HEK293 (cell line): ENCODE results near the gene ENSA.
A peak's percentile ranks its signal among the peaks of the same experiment; 100 is the strongest.

Source experiments
- KLF9 ChIP-seq: fragments of 450-650 bp; formaldehyde crosslinking; IDR thresholded peaks from 2 replicates; pipeline ENCODE4 v1.5.1; 2016; ENCODE audit warnings: missing biosample characterization, missing genetic modification characterization, low read depth
- ZNF138 ChIP-seq: fragments of 450-650 bp; formaldehyde crosslinking; IDR thresholded peaks from 2 replicates; pipeline ENCODE4 v1.5.1; 2016; ENCODE audit warnings: missing biosample characterization, missing genetic modification characterization, borderline replicate concordance
- ZNF146 ChIP-seq: fragments of 450-650 bp; formaldehyde crosslinking; IDR thresholded peaks from 2 replicates; pipeline ENCODE4 v1.5.1; 2016; ENCODE audit warnings: missing biosample characterization, missing genetic modification characterization
- ZNF292 ChIP-seq: fragments of 450-650 bp; formaldehyde crosslinking; IDR thresholded peaks from 2 replicates; pipeline ENCODE4 v1.5.1; 2016; ENCODE audit warnings: low read depth, missing biosample characterization, missing genetic modification characterization, borderline replicate concordance
- ZNF324 ChIP-seq: fragments of 450-650 bp; formaldehyde crosslinking; IDR thresholded peaks from 2 replicates; pipeline ENCODE4 v1.5.1; 2016; ENCODE audit warnings: missing biosample characterization, missing genetic modification characterization
- ZNF391 ChIP-seq: fragments of 450-650 bp; formaldehyde crosslinking; IDR thresholded peaks from 2 replicates; pipeline ENCODE4 v1.5.1; 2016; ENCODE audit warnings: low read depth, missing biosample characterization, missing genetic modification characterization, borderline replicate concordance
- ZNF571 ChIP-seq: fragments of 450-650 bp; formaldehyde crosslinking; IDR thresholded peaks from 2 replicates; pipeline ENCODE4 v1.5.0; 2017; ENCODE audit warnings: missing biosample characterization, missing genetic modification characterization
- ZNF76 ChIP-seq: fragments of 450-650 bp; formaldehyde crosslinking; IDR thresholded peaks from 2 replicates; pipeline ENCODE4; 2016; ENCODE audit warnings: low read depth, missing biosample characterization, missing genetic modification characterization, borderline replicate concordance
- ZNF776 ChIP-seq: fragments of 450-650 bp; formaldehyde crosslinking; IDR thresholded peaks from 2 replicates; pipeline ENCODE4 v1.5.0; 2017; ENCODE audit warnings: missing biosample characterization, missing genetic modification characterization, borderline replicate concordance
- TF ChIP-seq, protein P1 (sequence below): fragments of 450-650 bp; formaldehyde crosslinking; IDR thresholded peaks from 2 replicates; pipeline ENCODE4 v1.5.1; 2016; ENCODE audit warnings: missing biosample characterization, missing genetic modification characterization
- TF ChIP-seq, protein P2 (sequence below): fragments of 450-650 bp; formaldehyde crosslinking; IDR thresholded peaks from 2 replicates; pipeline ENCODE4 v1.5.1; 2016; ENCODE audit warnings: missing biosample characterization, missing genetic modification characterization, borderline replicate concordance
- TF ChIP-seq, protein P3 (sequence below): fragments of 450-650 bp; formaldehyde crosslinking; IDR thresholded peaks from 2 replicates; pipeline ENCODE4 v1.5.1; 2016; ENCODE audit warnings: missing biosample characterization, missing genetic modification characterization
- TF ChIP-seq, protein P4 (sequence below): fragments of 450-650 bp; IDR thresholded peaks from 2 replicates; pipeline ENCODE4 v1.5.1; 2018; ENCODE audit warnings: missing biosample characterization, missing genetic modification characterization
- TF ChIP-seq, protein P5 (sequence below): fragments of 450-650 bp; formaldehyde crosslinking; IDR thresholded peaks from 2 replicates; pipeline ENCODE4 v1.5.1; 2016; ENCODE audit warnings: missing biosample characterization, missing genetic modification characterization
- TF ChIP-seq, protein P6 (sequence below): fragments of 450-650 bp; formaldehyde crosslinking; IDR thresholded peaks from 2 replicates; pipeline ENCODE4 v1.5.1; 2016; ENCODE audit warnings: missing biosample characterization, missing genetic modification characterization
- TF ChIP-seq, protein P7 (sequence below): fragments of 450-650 bp; formaldehyde crosslinking; IDR thresholded peaks from 2 replicates; pipeline ENCODE4 v1.5.1; 2017; ENCODE audit warnings: missing biosample characterization, missing genetic modification characterization
- TF ChIP-seq, protein P8 (sequence below): fragments of 450-650 bp; formaldehyde crosslinking; IDR thresholded peaks from 2 replicates; pipeline ENCODE4 v1.5.1; 2016; ENCODE audit warnings: missing biosample characterization, missing genetic modification characterization
- TF ChIP-seq, protein P9 (sequence below): fragments of 450-650 bp; formaldehyde crosslinking; IDR thresholded peaks from 2 replicates; pipeline ENCODE4 v1.5.1; 2016; ENCODE audit warnings: missing biosample characterization, missing genetic modification characterization
- TF ChIP-seq, protein P10 (sequence below): fragments of 450-650 bp; formaldehyde crosslinking; IDR thresholded peaks from 2 replicates; pipeline ENCODE4 v1.5.1; 2016; ENCODE audit warnings: missing biosample characterization, missing genetic modification characterization

ENSA gene

DNA sequence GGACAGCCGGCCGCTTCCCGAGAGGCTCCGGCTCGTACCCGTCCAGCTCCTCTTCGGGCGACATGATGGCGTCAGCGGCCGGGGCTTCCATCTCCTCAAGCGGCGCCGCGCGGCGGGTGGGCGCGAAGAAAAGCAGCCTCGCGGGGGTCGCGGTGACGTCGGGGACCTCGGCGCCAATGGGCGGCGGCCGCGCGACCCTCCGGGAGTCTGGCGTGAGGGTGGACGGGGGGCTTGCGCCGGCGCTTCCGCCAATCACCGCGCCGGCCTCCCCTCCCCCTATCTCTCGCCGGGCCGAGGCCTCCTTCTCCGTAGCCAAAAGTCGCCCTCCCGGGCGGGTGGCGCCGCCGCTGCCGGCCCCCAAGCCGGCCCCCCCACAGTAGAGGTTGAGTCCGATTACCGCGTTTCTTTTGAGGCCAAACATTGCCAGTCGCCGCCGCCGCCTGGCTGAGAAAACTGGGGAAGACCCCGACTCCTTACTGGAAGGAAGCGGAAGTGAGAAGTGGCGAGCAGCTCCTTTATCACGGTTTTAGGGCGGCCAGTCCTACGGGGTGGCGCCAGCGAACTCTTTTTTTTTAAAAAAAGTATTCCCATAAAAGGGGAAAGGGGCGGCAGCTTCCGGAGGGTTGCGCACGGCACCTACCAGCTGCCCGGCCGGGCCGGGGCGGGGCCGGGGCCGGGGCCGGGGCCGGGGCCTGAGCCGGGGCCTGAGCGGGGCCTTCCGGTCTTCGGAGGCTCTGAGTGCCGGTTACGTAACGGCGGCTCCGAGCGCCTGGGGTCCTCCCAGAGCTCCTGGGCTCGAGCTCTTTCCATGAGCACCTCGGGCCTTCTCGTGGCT lies 50.1 kb downstream of the ENSA start, which contains the start of gene MCL1 (continued):
- TF ChIP-seq, protein P1, sequence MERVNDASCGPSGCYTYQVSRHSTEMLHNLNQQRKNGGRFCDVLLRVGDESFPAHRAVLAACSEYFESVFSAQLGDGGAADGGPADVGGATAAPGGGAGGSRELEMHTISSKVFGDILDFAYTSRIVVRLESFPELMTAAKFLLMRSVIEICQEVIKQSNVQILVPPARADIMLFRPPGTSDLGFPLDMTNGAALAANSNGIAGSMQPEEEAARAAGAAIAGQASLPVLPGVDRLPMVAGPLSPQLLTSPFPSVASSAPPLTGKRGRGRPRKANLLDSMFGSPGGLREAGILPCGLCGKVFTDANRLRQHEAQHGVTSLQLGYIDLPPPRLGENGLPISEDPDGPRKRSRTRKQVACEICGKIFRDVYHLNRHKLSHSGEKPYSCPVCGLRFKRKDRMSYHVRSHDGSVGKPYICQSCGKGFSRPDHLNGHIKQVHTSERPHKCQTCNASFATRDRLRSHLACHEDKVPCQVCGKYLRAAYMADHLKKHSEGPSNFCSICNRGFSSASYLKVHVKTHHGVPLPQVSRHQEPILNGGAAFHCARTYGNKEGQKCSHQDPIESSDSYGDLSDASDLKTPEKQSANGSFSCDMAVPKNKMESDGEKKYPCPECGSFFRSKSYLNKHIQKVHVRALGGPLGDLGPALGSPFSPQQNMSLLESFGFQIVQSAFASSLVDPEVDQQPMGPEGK, result peak; percentile 71; the same call in 1 of the 2 replicates
- TF ChIP-seq, protein P2, sequence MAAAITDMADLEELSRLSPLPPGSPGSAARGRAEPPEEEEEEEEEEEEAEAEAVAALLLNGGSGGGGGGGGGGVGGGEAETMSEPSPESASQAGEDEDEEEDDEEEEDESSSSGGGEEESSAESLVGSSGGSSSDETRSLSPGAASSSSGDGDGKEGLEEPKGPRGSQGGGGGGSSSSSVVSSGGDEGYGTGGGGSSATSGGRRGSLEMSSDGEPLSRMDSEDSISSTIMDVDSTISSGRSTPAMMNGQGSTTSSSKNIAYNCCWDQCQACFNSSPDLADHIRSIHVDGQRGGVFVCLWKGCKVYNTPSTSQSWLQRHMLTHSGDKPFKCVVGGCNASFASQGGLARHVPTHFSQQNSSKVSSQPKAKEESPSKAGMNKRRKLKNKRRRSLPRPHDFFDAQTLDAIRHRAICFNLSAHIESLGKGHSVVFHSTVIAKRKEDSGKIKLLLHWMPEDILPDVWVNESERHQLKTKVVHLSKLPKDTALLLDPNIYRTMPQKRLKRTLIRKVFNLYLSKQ (tag by site-specific recombination), result no peak
- TF ChIP-seq, protein P3, sequence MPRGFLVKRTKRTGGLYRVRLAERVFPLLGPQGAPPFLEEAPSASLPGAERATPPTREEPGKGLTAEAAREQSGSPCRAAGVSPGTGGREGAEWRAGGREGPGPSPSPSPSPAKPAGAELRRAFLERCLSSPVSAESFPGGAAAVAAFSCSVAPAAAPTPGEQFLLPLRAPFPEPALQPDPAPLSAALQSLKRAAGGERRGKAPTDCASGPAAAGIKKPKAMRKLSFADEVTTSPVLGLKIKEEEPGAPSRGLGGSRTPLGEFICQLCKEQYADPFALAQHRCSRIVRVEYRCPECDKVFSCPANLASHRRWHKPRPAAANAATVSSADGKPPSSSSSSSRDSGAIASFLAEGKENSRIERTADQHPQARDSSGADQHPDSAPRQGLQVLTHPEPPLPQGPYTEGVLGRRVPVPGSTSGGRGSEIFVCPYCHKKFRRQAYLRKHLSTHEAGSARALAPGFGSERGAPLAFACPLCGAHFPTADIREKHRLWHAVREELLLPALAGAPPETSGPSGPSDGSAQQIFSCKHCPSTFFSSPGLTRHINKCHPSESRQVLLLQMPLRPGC (tag by site-specific recombination), result peak; percentile 29; the same call in 1 of the 2 replicates
- TF ChIP-seq ZNF292 (no peak), ZNF776 (tag by site-specific recombination) (no peak), ZNF571 (no peak), KLF9 (tag by site-specific recombination) (no peak), ZNF76 (tag by site-specific recombination) (peak; percentile 69; the same call in 1 of the 2 replicates), ZNF146 (tag by site-specific recombination) (no peak; the same call in 1 of the 2 replicates), ZNF391 (tag by site-specific recombination) (peak; percentile 65; the same call in 1 of the 2 replicates), ZNF138 (tag by site-specific recombination) (no peak), ZNF324 (no peak)
- TF ChIP-seq, protein P4, sequence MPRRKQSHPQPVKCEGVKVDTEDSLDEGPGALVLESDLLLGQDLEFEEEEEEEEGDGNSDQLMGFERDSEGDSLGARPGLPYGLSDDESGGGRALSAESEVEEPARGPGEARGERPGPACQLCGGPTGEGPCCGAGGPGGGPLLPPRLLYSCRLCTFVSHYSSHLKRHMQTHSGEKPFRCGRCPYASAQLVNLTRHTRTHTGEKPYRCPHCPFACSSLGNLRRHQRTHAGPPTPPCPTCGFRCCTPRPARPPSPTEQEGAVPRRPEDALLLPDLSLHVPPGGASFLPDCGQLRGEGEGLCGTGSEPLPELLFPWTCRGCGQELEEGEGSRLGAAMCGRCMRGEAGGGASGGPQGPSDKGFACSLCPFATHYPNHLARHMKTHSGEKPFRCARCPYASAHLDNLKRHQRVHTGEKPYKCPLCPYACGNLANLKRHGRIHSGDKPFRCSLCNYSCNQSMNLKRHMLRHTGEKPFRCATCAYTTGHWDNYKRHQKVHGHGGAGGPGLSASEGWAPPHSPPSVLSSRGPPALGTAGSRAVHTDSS, result no peak; the same call in 1 of the 2 replicates
- TF ChIP-seq, protein P5, sequence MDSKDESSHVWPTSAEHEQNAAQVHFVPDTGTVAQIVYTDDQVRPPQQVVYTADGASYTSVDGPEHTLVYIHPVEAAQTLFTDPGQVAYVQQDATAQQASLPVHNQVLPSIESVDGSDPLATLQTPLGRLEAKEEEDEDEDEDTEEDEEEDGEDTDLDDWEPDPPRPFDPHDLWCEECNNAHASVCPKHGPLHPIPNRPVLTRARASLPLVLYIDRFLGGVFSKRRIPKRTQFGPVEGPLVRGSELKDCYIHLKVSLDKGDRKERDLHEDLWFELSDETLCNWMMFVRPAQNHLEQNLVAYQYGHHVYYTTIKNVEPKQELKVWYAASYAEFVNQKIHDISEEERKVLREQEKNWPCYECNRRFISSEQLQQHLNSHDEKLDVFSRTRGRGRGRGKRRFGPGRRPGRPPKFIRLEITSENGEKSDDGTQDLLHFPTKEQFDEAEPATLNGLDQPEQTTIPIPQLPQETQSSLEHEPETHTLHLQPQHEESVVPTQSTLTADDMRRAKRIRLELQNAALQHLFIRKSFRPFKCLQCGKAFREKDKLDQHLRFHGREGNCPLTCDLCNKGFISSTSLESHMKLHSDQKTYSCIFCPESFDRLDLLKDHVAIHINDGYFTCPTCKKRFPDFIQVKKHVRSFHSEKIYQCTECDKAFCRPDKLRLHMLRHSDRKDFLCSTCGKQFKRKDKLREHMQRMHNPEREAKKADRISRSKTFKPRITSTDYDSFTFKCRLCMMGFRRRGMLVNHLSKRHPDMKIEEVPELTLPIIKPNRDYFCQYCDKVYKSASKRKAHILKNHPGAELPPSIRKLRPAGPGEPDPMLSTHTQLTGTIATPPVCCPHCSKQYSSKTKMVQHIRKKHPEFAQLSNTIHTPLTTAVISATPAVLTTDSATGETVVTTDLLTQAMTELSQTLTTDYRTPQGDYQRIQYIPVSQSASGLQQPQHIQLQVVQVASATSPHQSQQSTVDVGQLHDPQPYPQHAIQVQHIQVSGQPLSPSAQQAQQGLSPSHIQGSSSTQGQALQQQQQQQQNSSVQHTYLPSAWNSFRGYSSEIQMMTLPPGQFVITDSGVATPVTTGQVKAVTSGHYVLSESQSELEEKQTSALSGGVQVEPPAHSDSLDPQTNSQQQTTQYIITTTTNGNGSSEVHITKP (tag by site-specific recombination), result no peak
- TF ChIP-seq, protein P6, sequence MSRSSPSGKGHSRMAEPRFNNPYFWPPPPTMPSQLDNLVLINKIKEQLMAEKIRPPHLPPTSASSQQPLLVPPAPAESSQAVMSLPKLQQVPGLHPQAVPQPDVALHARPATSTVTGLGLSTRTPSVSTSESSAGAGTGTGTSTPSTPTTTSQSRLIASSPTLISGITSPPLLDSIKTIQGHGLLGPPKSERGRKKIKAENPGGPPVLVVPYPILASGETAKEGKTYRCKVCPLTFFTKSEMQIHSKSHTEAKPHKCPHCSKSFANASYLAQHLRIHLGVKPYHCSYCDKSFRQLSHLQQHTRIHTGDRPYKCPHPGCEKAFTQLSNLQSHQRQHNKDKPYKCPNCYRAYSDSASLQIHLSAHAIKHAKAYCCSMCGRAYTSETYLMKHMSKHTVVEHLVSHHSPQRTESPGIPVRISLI (tag by site-specific recombination), result peak; percentile 93
- TF ChIP-seq, protein P7, sequence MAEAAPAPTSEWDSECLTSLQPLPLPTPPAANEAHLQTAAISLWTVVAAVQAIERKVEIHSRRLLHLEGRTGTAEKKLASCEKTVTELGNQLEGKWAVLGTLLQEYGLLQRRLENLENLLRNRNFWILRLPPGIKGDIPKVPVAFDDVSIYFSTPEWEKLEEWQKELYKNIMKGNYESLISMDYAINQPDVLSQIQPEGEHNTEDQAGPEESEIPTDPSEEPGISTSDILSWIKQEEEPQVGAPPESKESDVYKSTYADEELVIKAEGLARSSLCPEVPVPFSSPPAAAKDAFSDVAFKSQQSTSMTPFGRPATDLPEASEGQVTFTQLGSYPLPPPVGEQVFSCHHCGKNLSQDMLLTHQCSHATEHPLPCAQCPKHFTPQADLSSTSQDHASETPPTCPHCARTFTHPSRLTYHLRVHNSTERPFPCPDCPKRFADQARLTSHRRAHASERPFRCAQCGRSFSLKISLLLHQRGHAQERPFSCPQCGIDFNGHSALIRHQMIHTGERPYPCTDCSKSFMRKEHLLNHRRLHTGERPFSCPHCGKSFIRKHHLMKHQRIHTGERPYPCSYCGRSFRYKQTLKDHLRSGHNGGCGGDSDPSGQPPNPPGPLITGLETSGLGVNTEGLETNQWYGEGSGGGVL, result no peak; the same call in 1 of the 2 replicates
- TF ChIP-seq, protein P8, sequence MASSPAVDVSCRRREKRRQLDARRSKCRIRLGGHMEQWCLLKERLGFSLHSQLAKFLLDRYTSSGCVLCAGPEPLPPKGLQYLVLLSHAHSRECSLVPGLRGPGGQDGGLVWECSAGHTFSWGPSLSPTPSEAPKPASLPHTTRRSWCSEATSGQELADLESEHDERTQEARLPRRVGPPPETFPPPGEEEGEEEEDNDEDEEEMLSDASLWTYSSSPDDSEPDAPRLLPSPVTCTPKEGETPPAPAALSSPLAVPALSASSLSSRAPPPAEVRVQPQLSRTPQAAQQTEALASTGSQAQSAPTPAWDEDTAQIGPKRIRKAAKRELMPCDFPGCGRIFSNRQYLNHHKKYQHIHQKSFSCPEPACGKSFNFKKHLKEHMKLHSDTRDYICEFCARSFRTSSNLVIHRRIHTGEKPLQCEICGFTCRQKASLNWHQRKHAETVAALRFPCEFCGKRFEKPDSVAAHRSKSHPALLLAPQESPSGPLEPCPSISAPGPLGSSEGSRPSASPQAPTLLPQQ, result no peak; the same call in none of the 2 replicates
- TF ChIP-seq, protein P9, sequence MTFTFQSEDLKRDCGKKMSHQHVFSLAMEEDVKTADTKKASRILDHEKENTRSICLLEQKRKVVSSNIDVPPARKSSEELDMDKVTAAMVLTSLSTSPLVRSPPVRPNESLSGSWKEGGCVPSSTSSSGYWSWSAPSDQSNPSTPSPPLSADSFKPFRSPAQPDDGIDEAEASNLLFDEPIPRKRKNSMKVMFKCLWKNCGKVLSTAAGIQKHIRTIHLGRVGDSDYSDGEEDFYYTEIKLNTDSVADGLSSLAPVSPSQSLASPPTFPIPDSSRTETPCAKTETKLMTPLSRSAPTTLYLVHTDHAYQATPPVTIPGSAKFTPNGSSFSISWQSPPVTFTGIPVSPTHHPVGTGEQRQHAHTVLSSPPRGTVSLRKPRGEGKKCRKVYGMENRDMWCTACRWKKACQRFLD (tag by site-specific recombination), result no peak
- TF ChIP-seq, protein P10, sequence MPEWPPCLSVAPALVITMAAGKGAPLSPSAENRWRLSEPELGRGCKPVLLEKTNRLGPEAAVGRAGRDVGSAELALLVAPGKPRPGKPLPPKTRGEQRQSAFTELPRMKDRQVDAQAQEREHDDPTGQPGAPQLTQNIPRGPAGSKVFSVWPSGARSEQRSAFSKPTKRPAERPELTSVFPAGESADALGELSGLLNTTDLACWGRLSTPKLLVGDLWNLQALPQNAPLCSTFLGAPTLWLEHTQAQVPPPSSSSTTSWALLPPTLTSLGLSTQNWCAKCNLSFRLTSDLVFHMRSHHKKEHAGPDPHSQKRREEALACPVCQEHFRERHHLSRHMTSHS, result no peak
